WTC11 (cell line): ENCODE results near the gene ARHGAP28. TPM values are rescaled to one million over a fixed set of nuclear protein-coding genes. Genes with fewer than 3 reads are reported as not detected.

Source experiments
- ATAC-seq: fragments of 200-7000 bp; cut with Tn5 transposase; 2 replicates; pipeline ENCODE4 v1.10.0; 2021; ENCODE audit warnings: mild to moderate bottlenecking, moderate library complexity
- CTCF ChIA-PET: fragments of 300-600 bp; sonication (Branson Sonifier 250); formaldehyde crosslinking; loops from one replicate; lab custom pipeline; 2021; ENCODE audit warnings: antibody characterized with exemption; lab: Charles Lee
- POLR2A ChIA-PET: fragments of 350-600 bp; sonication (Branson Sonifier 250); formaldehyde crosslinking; loops from one replicate; lab custom pipeline; 2021; ENCODE audit warnings: antibody characterized with exemption; lab: Charles Lee
- DNase-seq: peaks from one replicate; pipeline ENCODE4 v3.0.0; 2021; ENCODE audit warnings: low spot score
- H3K27ac Mint-ChIP-seq: 2 replicates; pipeline ENCODE4 v1.8.0; 2021; ENCODE audit warnings: mixed read lengths
- H3K27me3 Mint-ChIP-seq: 2 replicates; pipeline ENCODE4 v1.8.0; 2021; ENCODE audit warnings: low read depth, mild to moderate bottlenecking, moderate library complexity, mixed read lengths
- H3K36me3 Mint-ChIP-seq: 2 replicates; pipeline ENCODE4 v1.8.0; 2021; ENCODE audit warnings: mixed read lengths
- H3K4me1 Mint-ChIP-seq: 2 replicates; pipeline ENCODE4 v1.8.0; 2022; ENCODE audit warnings: mixed read lengths
- H3K4me3 Mint-ChIP-seq: 2 replicates; pipeline ENCODE4 v1.8.0; 2021; ENCODE audit warnings: mild to moderate bottlenecking, moderate library complexity, mixed read lengths
- H3K9me3 Mint-ChIP-seq: 2 replicates; pipeline ENCODE4 v1.8.0; 2021; ENCODE audit warnings: mixed read lengths
- CREB1 ChIP-seq: sonication (generic); formaldehyde crosslinking; IDR thresholded peaks from 2 replicates; pipeline ENCODE4 v1.8.0; 2023; ENCODE audit warnings: mild to moderate bottlenecking, missing genetic modification reagents
- ELF4 ChIP-seq: sonication (generic); formaldehyde crosslinking; IDR thresholded peaks from 2 replicates; pipeline ENCODE4 v1.8.1; 2022; ENCODE audit warnings: low read depth, mild to moderate bottlenecking, moderate library complexity, missing genetic modification reagents
- JAZF1 ChIP-seq: fragments of 250-450 bp; sonication (Bioruptor Pico); IDR thresholded peaks from 2 replicates; pipeline ENCODE4 v1.9.0; 2021; ENCODE audit warnings: moderate library complexity, mild to moderate bottlenecking, inconsistent platforms
- NFE2L1 ChIP-seq: sonication (generic); formaldehyde crosslinking; IDR thresholded peaks from 2 replicates; pipeline ENCODE4 v1.8.1; 2023; ENCODE audit warnings: missing genetic modification reagents
- NFYB ChIP-seq: sonication (generic); formaldehyde crosslinking; conservative IDR thresholded peaks from 2 replicates; pipeline ENCODE4 v1.8.0; 2022; ENCODE audit warnings: low read depth, missing genetic modification reagents
- NR1H2 ChIP-seq: sonication (generic); formaldehyde crosslinking; IDR thresholded peaks from 2 replicates; pipeline ENCODE4 v1.9.0; 2021; ENCODE audit warnings: mild to moderate bottlenecking, moderate library complexity, missing genetic modification reagents
- RORB ChIP-seq: fragments of 250-450 bp; sonication (Bioruptor Pico); IDR thresholded peaks from 2 replicates; pipeline ENCODE4 v1.9.0; 2021; ENCODE audit warnings: mild to moderate bottlenecking
- SP1 ChIP-seq: sonication (generic); formaldehyde crosslinking; conservative IDR thresholded peaks from 2 replicates; pipeline ENCODE4 v1.8.1; 2022; ENCODE audit warnings: missing genetic modification reagents
- TCF7 ChIP-seq: sonication (generic); formaldehyde crosslinking; IDR thresholded peaks from 2 replicates; pipeline ENCODE4 v1.8.0; 2022; ENCODE audit warnings: mild to moderate bottlenecking, low read depth, missing genetic modification reagents, moderate library complexity
- TEAD4 ChIP-seq: sonication (generic); formaldehyde crosslinking; IDR thresholded peaks from 2 replicates; pipeline ENCODE4 v1.8.0; 2022; ENCODE audit warnings: mild to moderate bottlenecking, missing genetic modification reagents
- total RNA-seq: library from RNA; stranded (reverse); gene quantifications from 3 replicates; pipeline ENCODE4 v1.2.3, GENCODE V29; 2021
- TF ChIP-seq, protein P1 (sequence below): fragments of 250-450 bp; sonication (Bioruptor Pico); IDR thresholded peaks from 2 replicates; pipeline ENCODE4 v1.9.0; 2021; ENCODE audit warnings: mild to moderate bottlenecking
- TF ChIP-seq, protein P2 (sequence below): sonication (generic); formaldehyde crosslinking; IDR thresholded peaks from 2 replicates; pipeline ENCODE4 v1.8.1; 2022; ENCODE audit warnings: mild to moderate bottlenecking, moderate library complexity, missing genetic modification reagents
- TF ChIP-seq, protein P3 (sequence below): fragments of 250-450 bp; sonication (Bioruptor Pico); IDR thresholded peaks from 2 replicates; pipeline ENCODE4 v1.9.0; 2021; ENCODE audit warnings: moderate library complexity, mild to moderate bottlenecking, inconsistent platforms, borderline replicate concordance
- TF ChIP-seq, protein P4 (sequence below): sonication (generic); formaldehyde crosslinking; IDR thresholded peaks from 2 replicates; pipeline ENCODE4 v1.8.1; 2023; ENCODE audit warnings: mild to moderate bottlenecking, missing genetic modification reagents
- TF ChIP-seq, protein P5 (sequence below): sonication (generic); formaldehyde crosslinking; IDR thresholded peaks from 2 replicates; pipeline ENCODE4 v1.8.0; 2022; ENCODE audit warnings: mild to moderate bottlenecking, missing genetic modification reagents
- TF ChIP-seq, protein P6 (sequence below): sonication (generic); formaldehyde crosslinking; IDR thresholded peaks from 2 replicates; pipeline ENCODE4 v1.8.0; 2023; ENCODE audit warnings: mild to moderate bottlenecking, missing genetic modification reagents
- TF ChIP-seq, protein P7 (sequence below): sonication (generic); formaldehyde crosslinking; IDR thresholded peaks from 2 replicates; pipeline ENCODE4 v1.8.1; 2022; ENCODE audit warnings: low read depth, missing genetic modification reagents, borderline replicate concordance
- TF ChIP-seq, protein P8 (sequence below): sonication (generic); formaldehyde crosslinking; IDR thresholded peaks from 2 replicates; pipeline ENCODE4 v1.8.0; 2022; ENCODE audit warnings: missing genetic modification reagents

The ARHGAP28 gene
- total RNA-seq, 1 experiment from 2014 or later: 14.8 TPM

DNA sequence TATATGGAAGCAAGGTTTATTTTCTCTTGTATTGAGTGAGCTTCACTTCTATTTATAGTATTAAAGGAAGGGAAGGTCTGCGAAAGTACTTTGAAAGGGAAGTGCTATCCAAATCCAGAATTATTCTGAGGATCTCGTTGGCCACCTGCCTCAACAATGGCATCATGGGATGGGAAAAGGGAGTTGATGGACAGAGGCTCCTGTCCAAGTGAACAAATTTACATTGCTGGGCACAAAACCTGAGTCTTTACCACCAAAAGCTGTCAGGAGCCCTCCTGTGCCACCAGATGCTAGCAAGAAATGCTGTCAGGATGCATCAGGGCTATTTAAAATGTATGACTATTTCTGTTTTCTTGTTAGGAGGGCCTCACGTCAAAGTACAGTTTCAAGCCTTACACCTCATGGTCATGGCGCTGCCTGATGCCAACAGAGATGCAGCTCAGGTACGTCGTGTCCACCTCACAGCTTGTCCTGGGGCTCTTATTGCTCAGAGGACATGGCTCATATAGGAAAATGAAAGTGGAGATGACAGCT, 157.3 kb downstream of the ARHGAP28 start (continued):
- TF ChIP-seq, protein P1, sequence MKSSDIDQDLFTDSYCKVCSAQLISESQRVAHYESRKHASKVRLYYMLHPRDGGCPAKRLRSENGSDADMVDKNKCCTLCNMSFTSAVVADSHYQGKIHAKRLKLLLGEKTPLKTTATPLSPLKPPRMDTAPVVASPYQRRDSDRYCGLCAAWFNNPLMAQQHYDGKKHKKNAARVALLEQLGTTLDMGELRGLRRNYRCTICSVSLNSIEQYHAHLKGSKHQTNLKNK: no peak
- TF ChIP-seq, protein P2, sequence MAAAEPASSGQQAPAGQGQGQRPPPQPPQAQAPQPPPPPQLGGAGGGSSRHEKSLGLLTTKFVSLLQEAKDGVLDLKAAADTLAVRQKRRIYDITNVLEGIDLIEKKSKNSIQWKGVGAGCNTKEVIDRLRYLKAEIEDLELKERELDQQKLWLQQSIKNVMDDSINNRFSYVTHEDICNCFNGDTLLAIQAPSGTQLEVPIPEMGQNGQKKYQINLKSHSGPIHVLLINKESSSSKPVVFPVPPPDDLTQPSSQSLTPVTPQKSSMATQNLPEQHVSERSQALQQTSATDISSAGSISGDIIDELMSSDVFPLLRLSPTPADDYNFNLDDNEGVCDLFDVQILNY (CRISPR knock-in tag): no peak
- no peak for TF ChIP-seq JAZF1
- TF ChIP-seq, protein P3, sequence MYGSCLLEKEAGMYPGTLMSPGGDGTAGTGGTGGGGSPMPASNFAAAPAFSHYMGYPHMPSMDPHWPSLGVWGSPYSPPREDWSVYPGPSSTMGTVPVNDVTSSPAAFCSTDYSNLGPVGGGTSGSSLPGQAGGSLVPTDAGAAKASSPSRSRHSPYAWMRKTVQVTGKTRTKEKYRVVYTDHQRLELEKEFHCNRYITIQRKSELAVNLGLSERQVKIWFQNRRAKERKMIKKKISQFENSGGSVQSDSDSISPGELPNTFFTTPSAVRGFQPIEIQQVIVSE: no peak
- no peak for TF ChIP-seq NFYB
- TF ChIP-seq CREB1 (CRISPR knock-in tag): no peak
- TF ChIP-seq SP1: no peak

DNA sequence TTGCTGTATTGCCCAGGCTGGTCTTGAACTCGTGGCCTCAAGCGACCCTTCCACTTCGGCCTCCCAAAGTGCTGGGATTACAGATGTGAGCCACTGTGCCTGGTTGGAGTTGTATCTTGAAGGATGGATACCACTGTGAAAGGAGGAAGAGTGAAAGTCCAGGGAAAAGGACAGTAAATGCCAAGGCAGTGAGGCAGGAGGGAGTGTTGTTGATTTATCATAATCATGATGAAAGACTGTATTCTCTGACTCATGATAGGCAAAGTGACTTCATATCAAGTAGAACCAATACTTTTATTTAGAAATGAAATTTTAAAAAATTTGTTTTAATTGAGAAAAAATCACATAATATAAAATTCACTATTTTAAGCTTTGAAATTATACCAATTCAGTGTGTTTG, 162.3 kb downstream of the ARHGAP28 start:
- POLR2A ChIA-PET: no interaction called here
- peaks cover 15% of the 10 kb centered on the region for H3K36me3 Mint-ChIP-seq
- no peak for DNase-seq
- no peaks in the 10 kb centered on the region for H3K27me3 Mint-ChIP-seq
- H3K9me3 Mint-ChIP-seq: no peaks in the 10 kb centered on the region
- no peaks in the 10 kb centered on the region for H3K4me1 Mint-ChIP-seq
- no peak overlapping the region for H3K27ac Mint-ChIP-seq
- TF ChIP-seq RORB (CRISPR knock-in tag) (no peak), TEAD4 (no peak), NR1H2 (no peak), TCF7 (CRISPR knock-in tag) (no peak)
- TF ChIP-seq, protein P4, sequence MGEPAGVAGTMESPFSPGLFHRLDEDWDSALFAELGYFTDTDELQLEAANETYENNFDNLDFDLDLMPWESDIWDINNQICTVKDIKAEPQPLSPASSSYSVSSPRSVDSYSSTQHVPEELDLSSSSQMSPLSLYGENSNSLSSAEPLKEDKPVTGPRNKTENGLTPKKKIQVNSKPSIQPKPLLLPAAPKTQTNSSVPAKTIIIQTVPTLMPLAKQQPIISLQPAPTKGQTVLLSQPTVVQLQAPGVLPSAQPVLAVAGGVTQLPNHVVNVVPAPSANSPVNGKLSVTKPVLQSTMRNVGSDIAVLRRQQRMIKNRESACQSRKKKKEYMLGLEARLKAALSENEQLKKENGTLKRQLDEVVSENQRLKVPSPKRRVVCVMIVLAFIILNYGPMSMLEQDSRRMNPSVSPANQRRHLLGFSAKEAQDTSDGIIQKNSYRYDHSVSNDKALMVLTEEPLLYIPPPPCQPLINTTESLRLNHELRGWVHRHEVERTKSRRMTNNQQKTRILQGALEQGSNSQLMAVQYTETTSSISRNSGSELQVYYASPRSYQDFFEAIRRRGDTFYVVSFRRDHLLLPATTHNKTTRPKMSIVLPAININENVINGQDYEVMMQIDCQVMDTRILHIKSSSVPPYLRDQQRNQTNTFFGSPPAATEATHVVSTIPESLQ (CRISPR knock-in tag): no peak
- TF ChIP-seq, protein P5, sequence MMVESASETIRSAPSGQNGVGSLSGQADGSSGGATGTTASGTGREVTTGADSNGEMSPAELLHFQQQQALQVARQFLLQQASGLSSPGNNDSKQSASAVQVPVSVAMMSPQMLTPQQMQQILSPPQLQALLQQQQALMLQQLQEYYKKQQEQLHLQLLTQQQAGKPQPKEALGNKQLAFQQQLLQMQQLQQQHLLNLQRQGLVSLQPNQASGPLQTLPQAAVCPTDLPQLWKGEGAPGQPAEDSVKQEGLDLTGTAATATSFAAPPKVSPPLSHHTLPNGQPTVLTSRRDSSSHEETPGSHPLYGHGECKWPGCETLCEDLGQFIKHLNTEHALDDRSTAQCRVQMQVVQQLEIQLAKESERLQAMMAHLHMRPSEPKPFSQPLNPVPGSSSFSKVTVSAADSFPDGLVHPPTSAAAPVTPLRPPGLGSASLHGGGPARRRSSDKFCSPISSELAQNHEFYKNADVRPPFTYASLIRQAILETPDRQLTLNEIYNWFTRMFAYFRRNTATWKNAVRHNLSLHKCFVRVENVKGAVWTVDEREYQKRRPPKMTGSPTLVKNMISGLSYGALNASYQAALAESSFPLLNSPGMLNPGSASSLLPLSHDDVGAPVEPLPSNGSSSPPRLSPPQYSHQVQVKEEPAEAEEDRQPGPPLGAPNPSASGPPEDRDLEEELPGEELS (CRISPR knock-in tag): no peak
- TF ChIP-seq, protein P6, sequence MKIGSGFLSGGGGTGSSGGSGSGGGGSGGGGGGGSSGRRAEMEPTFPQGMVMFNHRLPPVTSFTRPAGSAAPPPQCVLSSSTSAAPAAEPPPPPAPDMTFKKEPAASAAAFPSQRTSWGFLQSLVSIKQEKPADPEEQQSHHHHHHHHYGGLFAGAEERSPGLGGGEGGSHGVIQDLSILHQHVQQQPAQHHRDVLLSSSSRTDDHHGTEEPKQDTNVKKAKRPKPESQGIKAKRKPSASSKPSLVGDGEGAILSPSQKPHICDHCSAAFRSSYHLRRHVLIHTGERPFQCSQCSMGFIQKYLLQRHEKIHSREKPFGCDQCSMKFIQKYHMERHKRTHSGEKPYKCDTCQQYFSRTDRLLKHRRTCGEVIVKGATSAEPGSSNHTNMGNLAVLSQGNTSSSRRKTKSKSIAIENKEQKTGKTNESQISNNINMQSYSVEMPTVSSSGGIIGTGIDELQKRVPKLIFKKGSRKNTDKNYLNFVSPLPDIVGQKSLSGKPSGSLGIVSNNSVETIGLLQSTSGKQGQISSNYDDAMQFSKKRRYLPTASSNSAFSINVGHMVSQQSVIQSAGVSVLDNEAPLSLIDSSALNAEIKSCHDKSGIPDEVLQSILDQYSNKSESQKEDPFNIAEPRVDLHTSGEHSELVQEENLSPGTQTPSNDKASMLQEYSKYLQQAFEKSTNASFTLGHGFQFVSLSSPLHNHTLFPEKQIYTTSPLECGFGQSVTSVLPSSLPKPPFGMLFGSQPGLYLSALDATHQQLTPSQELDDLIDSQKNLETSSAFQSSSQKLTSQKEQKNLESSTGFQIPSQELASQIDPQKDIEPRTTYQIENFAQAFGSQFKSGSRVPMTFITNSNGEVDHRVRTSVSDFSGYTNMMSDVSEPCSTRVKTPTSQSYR (CRISPR knock-in tag): no peak
- no peak overlapping the region for H3K4me3 Mint-ChIP-seq
- CTCF ChIA-PET: interaction anchor here (0.7 to 1.8 kb wide), 2 partner anchors 28 to 259 kb away, joined by 3 to 4 read pairs; no protein-coding TSS in a partner anchor
- no peak for ATAC-seq

DNA sequence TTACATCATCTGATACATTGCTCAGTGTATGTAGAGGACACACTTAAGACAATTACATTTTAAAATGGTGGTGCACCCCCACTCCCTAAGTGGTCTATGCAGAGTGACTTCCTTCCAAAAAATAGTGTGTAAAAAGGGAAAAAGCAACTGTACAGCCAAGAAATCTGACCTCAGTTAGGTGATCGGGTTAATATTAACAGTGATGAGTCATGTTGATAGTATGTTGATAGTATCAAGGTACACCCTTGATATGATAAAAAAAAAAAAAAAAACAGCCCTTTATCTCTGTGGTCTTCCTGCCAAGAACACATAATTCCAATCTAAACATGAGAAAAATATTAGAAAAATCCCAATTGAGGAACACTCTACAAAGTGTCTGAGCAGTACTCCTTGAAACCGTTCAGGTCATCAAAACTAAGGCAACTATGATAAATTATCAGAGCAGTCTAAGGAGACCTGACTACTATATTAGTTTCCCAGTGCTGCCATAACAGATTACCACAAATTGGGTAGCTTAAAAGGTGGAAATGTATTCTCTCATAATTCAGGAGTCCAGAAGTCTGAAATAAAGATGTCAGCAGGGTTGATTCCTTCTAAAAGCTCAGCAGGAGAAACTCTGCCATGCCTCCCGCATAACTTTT, 171.9 kb downstream of the ARHGAP28 start:
- Mint-ChIP-seq H3K27ac (no peak overlapping the region), H3K27me3 (no peaks in the 10 kb centered on the region), H3K4me3 (no peak overlapping the region), H3K9me3 (peaks cover 18% of the 10 kb centered on the region), H3K4me1 (peaks cover 5% of the 10 kb centered on the region), H3K36me3 (peaks cover 25% of the 10 kb centered on the region)
- ATAC-seq: no peak
- POLR2A ChIA-PET: no interaction called here
- CTCF ChIA-PET: no interaction called here
- no peak for DNase-seq
- TF ChIP-seq ELF4 (no peak), NFE2L1 (CRISPR knock-in tag) (no peak)
- TF ChIP-seq, protein P7, sequence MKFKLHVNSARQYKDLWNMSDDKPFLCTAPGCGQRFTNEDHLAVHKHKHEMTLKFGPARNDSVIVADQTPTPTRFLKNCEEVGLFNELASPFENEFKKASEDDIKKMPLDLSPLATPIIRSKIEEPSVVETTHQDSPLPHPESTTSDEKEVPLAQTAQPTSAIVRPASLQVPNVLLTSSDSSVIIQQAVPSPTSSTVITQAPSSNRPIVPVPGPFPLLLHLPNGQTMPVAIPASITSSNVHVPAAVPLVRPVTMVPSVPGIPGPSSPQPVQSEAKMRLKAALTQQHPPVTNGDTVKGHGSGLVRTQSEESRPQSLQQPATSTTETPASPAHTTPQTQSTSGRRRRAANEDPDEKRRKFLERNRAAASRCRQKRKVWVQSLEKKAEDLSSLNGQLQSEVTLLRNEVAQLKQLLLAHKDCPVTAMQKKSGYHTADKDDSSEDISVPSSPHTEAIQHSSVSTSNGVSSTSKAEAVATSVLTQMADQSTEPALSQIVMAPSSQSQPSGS (CRISPR knock-in tag): no peak
- TF ChIP-seq, protein P8, sequence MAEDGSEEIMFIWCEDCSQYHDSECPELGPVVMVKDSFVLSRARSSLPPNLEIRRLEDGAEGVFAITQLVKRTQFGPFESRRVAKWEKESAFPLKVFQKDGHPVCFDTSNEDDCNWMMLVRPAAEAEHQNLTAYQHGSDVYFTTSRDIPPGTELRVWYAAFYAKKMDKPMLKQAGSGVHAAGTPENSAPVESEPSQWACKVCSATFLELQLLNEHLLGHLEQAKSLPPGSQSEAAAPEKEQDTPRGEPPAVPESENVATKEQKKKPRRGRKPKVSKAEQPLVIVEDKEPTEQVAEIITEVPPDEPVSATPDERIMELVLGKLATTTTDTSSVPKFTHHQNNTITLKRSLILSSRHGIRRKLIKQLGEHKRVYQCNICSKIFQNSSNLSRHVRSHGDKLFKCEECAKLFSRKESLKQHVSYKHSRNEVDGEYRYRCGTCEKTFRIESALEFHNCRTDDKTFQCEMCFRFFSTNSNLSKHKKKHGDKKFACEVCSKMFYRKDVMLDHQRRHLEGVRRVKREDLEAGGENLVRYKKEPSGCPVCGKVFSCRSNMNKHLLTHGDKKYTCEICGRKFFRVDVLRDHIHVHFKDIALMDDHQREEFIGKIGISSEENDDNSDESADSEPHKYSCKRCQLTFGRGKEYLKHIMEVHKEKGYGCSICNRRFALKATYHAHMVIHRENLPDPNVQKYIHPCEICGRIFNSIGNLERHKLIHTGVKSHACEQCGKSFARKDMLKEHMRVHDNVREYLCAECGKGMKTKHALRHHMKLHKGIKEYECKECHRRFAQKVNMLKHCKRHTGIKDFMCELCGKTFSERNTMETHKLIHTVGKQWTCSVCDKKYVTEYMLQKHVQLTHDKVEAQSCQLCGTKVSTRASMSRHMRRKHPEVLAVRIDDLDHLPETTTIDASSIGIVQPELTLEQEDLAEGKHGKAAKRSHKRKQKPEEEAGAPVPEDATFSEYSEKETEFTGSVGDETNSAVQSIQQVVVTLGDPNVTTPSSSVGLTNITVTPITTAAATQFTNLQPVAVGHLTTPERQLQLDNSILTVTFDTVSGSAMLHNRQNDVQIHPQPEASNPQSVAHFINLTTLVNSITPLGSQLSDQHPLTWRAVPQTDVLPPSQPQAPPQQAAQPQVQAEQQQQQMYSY (CRISPR knock-in tag): no peak
